GM10248 (cell line): ENCODE results near the gene UBAP1.
"Not testable (repeated sequence)": the region's sequence is repeated elsewhere in the genome, so short reads cannot be mapped to it uniquely, and the experiment has no call there.

Source experiments
- CTCF ChIA-PET: fragments of 300-600 bp; sonication (Branson Sonifier 250); formaldehyde crosslinking; extraction: SDS; loops from one replicate; lab custom pipeline; 2021; ENCODE audit warnings: antibody characterized with exemption; lab: Yijun Ruan, JAX
- POLR2A ChIA-PET: fragments of 350-650 bp; sonication (Branson Sonifier 250); formaldehyde crosslinking; extraction: SDS; loops from one replicate; lab custom pipeline; 2020; ENCODE audit warnings: antibody characterized with exemption; lab: Yijun Ruan, JAX
- DNase-seq: peaks from one replicate; pipeline ENCODE4 v3.0.0; 2012; ENCODE audit errors: extremely low spot score
- TF ChIP-seq, protein P1 (sequence below): IDR thresholded peaks from 2 replicates; pipeline ENCODE4 v1.5.1; 2012; ENCODE audit warnings: mild to moderate bottlenecking, low read depth; ENCODE audit errors: extremely low read depth, missing control alignments, control extremely low read depth

Gene UBAP1

GRCh38 chr9:34289159-34289558 is 110.3 kb downstream of the UBAP1 start:
- DNase-seq = no peak
- TF ChIP-seq, protein P1, sequence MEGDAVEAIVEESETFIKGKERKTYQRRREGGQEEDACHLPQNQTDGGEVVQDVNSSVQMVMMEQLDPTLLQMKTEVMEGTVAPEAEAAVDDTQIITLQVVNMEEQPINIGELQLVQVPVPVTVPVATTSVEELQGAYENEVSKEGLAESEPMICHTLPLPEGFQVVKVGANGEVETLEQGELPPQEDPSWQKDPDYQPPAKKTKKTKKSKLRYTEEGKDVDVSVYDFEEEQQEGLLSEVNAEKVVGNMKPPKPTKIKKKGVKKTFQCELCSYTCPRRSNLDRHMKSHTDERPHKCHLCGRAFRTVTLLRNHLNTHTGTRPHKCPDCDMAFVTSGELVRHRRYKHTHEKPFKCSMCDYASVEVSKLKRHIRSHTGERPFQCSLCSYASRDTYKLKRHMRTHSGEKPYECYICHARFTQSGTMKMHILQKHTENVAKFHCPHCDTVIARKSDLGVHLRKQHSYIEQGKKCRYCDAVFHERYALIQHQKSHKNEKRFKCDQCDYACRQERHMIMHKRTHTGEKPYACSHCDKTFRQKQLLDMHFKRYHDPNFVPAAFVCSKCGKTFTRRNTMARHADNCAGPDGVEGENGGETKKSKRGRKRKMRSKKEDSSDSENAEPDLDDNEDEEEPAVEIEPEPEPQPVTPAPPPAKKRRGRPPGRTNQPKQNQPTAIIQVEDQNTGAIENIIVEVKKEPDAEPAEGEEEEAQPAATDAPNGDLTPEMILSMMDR = no peak
- CTCF ChIA-PET = no interaction called here
- POLR2A ChIA-PET = no interaction called here

DNA sequence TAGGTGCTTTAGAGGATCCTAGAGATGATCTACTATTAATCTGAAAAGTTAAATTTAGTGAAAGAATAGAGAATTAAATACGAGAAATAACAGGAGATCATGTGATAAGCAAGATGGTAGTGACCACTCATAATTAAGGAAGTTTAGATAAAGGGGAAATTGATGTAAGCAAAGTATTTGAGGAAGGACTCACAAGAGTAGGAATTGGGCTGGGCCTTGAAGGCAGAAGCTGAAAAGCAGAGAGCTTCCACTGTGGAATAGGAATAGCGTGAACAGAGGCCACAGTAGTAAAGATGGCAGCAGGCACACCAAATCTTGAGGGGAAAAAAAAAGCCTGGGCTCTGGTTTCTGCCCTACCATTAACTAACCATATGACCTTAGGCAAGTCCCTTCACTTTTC is 112.2 kb downstream of the UBAP1 start:
- POLR2A ChIA-PET = no interaction called here
- TF ChIP-seq, protein P1 = no peak
- CTCF ChIA-PET = interaction anchor here (1.6 kb wide), 1 partner anchor 37 kb away, joined by 5 read pairs; no protein-coding TSS in a partner anchor
- DNase-seq = no peak

GRCh38 chr9:34291423-34291822 is 112.6 kb downstream of the UBAP1 start:
- POLR2A ChIA-PET = no interaction called here
- no peak for DNase-seq
- TF ChIP-seq, protein P1 = no peak
- CTCF ChIA-PET = interaction anchor here (1.6 kb wide), 1 partner anchor 38 kb away, joined by 5 read pairs; no protein-coding TSS in a partner anchor

DNA sequence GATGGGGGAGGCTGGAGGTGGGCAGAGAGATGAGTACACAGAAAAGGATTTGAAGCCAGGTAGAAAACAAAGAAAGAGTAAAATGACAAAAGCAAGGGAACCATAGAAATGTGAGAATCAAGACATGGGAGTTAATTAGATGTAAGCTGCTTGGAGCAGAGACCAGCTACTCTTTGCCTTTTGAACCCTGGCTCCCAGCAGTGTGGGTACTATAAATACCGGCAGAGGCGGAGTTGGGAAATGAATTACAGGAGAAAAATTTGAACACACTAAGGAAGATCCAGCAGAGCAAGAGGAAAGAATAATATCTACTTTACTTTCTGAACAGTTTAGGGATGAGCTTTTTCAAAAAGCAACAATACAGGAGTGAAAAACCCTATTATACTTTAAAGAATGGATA is 113.7 kb downstream of the UBAP1 start:
- no peak for DNase-seq
- CTCF ChIA-PET = no interaction called here
- POLR2A ChIA-PET = no interaction called here
- TF ChIP-seq, protein P1 = no peak

- CTCF ChIA-PET, POLR2A ChIA-PET, DNase-seq: not testable (repeated sequence)
These were observed 122.2 kb downstream of the UBAP1 start for GRCh38 chr9:34301064-34301463.
